ENCODE results near the gene CFAP70. TPM values are rescaled to one million over a fixed set of nuclear protein-coding genes. Genes with fewer than 3 reads are reported as not detected.

CFAP70 gene
- total RNA-seq, 1 experiment from 2014 or later: 0.31 TPM

GRCh38 chr10:73262105-73262730, 96.4 kb downstream of the CFAP70 start:
- ChIA-PET POLR2A (interaction anchor here (0.6 to 1.5 kb wide), 2 partner anchors 15 to 195 kb away, joined by 3 read pairs; partner anchors contain the start of gene DNAJC9), CTCF (no interaction called here)
- Mint-ChIP-seq H3K4me1 (no peaks in the 10 kb centered on the region), H3K27me3 (ENCODE audit: low read depth) (peaks cover 8% of the 10 kb centered on the region), H3K27ac (no peak overlapping the region), H3K9me3 (peaks cover 37% of the 10 kb centered on the region), H3K36me3 (peaks cover 15% of the 10 kb centered on the region), H3K4me3 (no peak overlapping the region)
- DNase-seq (ENCODE audit: low spot score) (no peak), ATAC-seq (no peak)
- no peak for TF ChIP-seq NR3C1 (CRISPR knock-in tag; conservative IDR thresholded peaks at IDR 0.05; ENCODE audit: low read depth)
- no peak for TF ChIP-seq ZNF423 (CRISPR knock-in tag; IDR thresholded peaks at IDR 0.05)
- no peak for TF ChIP-seq ZNF219 (CRISPR knock-in tag; IDR thresholded peaks at IDR 0.05; ENCODE audit: borderline replicate concordance)
- no peak for TF ChIP-seq NFE2L1 (CRISPR knock-in tag; IDR thresholded peaks at IDR 0.05)
- TF ChIP-seq GABPB1 (CRISPR knock-in tag; IDR thresholded peaks at IDR 0.05): peak; percentile 94
- TF ChIP-seq ESRRA (CRISPR knock-in tag; IDR thresholded peaks at IDR 0.05; ENCODE audit: borderline replicate concordance): no peak
- TF ChIP-seq USF1 (CRISPR knock-in tag; IDR thresholded peaks at IDR 0.05): no peak

- ATAC-seq: no peak
- no peak for DNase-seq (ENCODE audit: low spot score)
- peaks cover 40% of the 10 kb centered on the region for H3K9me3 Mint-ChIP-seq
- POLR2A ChIA-PET: interaction anchor here (1.5 kb wide), 1 partner anchor 15 kb away, joined by 3 read pairs; the partner anchor contains the start of gene DNAJC9
- CTCF ChIA-PET: no interaction called here
- peaks cover 8% of the 10 kb centered on the region for H3K27me3 Mint-ChIP-seq (ENCODE audit: low read depth)
- H3K27ac Mint-ChIP-seq: no peak overlapping the region
- H3K36me3 Mint-ChIP-seq: peaks cover 15% of the 10 kb centered on the region
- H3K4me3 Mint-ChIP-seq: no peak overlapping the region
- no peaks in the 10 kb centered on the region for H3K4me1 Mint-ChIP-seq
- no peak for TF ChIP-seq CTCF (IDR thresholded peaks at IDR 0.05)
- TF ChIP-seq, protein P1, sequence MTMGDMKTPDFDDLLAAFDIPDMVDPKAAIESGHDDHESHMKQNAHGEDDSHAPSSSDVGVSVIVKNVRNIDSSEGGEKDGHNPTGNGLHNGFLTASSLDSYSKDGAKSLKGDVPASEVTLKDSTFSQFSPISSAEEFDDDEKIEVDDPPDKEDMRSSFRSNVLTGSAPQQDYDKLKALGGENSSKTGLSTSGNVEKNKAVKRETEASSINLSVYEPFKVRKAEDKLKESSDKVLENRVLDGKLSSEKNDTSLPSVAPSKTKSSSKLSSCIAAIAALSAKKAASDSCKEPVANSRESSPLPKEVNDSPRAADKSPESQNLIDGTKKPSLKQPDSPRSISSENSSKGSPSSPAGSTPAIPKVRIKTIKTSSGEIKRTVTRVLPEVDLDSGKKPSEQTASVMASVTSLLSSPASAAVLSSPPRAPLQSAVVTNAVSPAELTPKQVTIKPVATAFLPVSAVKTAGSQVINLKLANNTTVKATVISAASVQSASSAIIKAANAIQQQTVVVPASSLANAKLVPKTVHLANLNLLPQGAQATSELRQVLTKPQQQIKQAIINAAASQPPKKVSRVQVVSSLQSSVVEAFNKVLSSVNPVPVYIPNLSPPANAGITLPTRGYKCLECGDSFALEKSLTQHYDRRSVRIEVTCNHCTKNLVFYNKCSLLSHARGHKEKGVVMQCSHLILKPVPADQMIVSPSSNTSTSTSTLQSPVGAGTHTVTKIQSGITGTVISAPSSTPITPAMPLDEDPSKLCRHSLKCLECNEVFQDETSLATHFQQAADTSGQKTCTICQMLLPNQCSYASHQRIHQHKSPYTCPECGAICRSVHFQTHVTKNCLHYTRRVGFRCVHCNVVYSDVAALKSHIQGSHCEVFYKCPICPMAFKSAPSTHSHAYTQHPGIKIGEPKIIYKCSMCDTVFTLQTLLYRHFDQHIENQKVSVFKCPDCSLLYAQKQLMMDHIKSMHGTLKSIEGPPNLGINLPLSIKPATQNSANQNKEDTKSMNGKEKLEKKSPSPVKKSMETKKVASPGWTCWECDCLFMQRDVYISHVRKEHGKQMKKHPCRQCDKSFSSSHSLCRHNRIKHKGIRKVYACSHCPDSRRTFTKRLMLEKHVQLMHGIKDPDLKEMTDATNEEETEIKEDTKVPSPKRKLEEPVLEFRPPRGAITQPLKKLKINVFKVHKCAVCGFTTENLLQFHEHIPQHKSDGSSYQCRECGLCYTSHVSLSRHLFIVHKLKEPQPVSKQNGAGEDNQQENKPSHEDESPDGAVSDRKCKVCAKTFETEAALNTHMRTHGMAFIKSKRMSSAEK (CRISPR knock-in tag; IDR thresholded peaks at IDR 0.05; ENCODE audit: borderline replicate concordance): no peak
- no peak for TF ChIP-seq NR3C1 (CRISPR knock-in tag; conservative IDR thresholded peaks at IDR 0.05; ENCODE audit: low read depth)
- TF ChIP-seq, protein P2, sequence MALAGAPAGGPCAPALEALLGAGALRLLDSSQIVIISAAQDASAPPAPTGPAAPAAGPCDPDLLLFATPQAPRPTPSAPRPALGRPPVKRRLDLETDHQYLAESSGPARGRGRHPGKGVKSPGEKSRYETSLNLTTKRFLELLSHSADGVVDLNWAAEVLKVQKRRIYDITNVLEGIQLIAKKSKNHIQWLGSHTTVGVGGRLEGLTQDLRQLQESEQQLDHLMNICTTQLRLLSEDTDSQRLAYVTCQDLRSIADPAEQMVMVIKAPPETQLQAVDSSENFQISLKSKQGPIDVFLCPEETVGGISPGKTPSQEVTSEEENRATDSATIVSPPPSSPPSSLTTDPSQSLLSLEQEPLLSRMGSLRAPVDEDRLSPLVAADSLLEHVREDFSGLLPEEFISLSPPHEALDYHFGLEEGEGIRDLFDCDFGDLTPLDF (CRISPR knock-in tag; IDR thresholded peaks at IDR 0.05): no peak
- no peak for TF ChIP-seq TEAD4 (CRISPR knock-in tag; IDR thresholded peaks at IDR 0.05)
- TF ChIP-seq PREB (CRISPR knock-in tag; IDR thresholded peaks at IDR 0.05; ENCODE audit: borderline replicate concordance): no peak
- TF ChIP-seq E2F5 (CRISPR knock-in tag; IDR thresholded peaks at IDR 0.05): no peak
- TF ChIP-seq ZNF416 (CRISPR knock-in tag; IDR thresholded peaks at IDR 0.05): no peak
- TF ChIP-seq, protein P3, sequence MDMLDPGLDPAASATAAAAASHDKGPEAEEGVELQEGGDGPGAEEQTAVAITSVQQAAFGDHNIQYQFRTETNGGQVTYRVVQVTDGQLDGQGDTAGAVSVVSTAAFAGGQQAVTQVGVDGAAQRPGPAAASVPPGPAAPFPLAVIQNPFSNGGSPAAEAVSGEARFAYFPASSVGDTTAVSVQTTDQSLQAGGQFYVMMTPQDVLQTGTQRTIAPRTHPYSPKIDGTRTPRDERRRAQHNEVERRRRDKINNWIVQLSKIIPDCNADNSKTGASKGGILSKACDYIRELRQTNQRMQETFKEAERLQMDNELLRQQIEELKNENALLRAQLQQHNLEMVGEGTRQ (CRISPR knock-in tag; IDR thresholded peaks at IDR 0.05): no peak
- no peak for TF ChIP-seq SOX15 (CRISPR knock-in tag; IDR thresholded peaks at IDR 0.05)
- TF ChIP-seq ZNF396 (CRISPR knock-in tag; IDR thresholded peaks at IDR 0.05; ENCODE audit: borderline replicate concordance): no peak
- TF ChIP-seq, protein P4, sequence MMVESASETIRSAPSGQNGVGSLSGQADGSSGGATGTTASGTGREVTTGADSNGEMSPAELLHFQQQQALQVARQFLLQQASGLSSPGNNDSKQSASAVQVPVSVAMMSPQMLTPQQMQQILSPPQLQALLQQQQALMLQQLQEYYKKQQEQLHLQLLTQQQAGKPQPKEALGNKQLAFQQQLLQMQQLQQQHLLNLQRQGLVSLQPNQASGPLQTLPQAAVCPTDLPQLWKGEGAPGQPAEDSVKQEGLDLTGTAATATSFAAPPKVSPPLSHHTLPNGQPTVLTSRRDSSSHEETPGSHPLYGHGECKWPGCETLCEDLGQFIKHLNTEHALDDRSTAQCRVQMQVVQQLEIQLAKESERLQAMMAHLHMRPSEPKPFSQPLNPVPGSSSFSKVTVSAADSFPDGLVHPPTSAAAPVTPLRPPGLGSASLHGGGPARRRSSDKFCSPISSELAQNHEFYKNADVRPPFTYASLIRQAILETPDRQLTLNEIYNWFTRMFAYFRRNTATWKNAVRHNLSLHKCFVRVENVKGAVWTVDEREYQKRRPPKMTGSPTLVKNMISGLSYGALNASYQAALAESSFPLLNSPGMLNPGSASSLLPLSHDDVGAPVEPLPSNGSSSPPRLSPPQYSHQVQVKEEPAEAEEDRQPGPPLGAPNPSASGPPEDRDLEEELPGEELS (CRISPR knock-in tag; IDR thresholded peaks at IDR 0.05): no peak
- TF ChIP-seq FOXK1 (CRISPR knock-in tag; IDR thresholded peaks at IDR 0.05): no peak
- TF ChIP-seq ZNF232 (CRISPR knock-in tag; IDR thresholded peaks at IDR 0.05): no peak
These were observed 97.2 kb downstream of the CFAP70 start for GRCh38 chr10:73261362-73261995.

Measured in WTC11 (cell line).